Caco-2 (cell line): ENCODE data around the gene LRP4. TPM values are rescaled to one million over a fixed set of nuclear protein-coding genes. Genes with fewer than 3 reads are reported as not detected.

Experiments
- BruUV-seq: library from RNA; stranded (reverse); fragments of 400-500 nt; replicated peaks from 2 replicates; lab custom pipeline; 2021; lab: Mats Ljungman, UMichigan
- CTCF ChIA-PET: fragments of 300-600 bp; sonication (Branson Sonifier 250); formaldehyde crosslinking; loops from one replicate; lab custom pipeline; 2022; ENCODE audit warnings: antibody characterized with exemption; lab: Charles Lee
- POLR2A ChIA-PET: fragments of 300-600 bp; sonication (Branson Sonifier 250); formaldehyde crosslinking; loops from one replicate; lab custom pipeline; 2022; ENCODE audit warnings: antibody characterized with exemption; lab: Charles Lee
- DNase-seq, 2 experiments: peaks; one replicate each; pipeline versions ENCODE4 v3.0.0 to v3.0.0-alpha.2; 2020 to 2022
- H3K27me3 ChIP-seq: replicated peaks from 2 replicates; pipeline ENCODE4 v1.6.0; 2011; ENCODE audit warnings: low read length; ENCODE audit not compliant: control insufficient read depth, insufficient read depth
- H3K36me3 ChIP-seq: 2 replicates; pipeline ENCODE4 v1.5.1; 2011; ENCODE audit warnings: low read length; ENCODE audit not compliant: control insufficient read depth, insufficient read depth
- H3K4me1 ChIP-seq: fragments of 250-450 bp; sonication (Bioruptor Pico); 2 replicates; pipeline ENCODE4 v1.5.1; 2020; ENCODE audit warnings: mild to moderate bottlenecking
- H3K4me3 ChIP-seq: 2 replicates; pipeline ENCODE4 v1.5.1; 2011; ENCODE audit warnings: low read depth, mild to moderate bottlenecking, control low read depth, low read length
- H3K9me3 ChIP-seq: fragments of 250-450 bp; sonication (Bioruptor Pico); 2 replicates; pipeline ENCODE4 v1.5.1; 2020; ENCODE audit warnings: mild to moderate bottlenecking, moderate library complexity
- H3K27ac Mint-ChIP-seq: one replicate; pipeline ENCODE4 v1.8.0; 2022; ENCODE audit warnings: mixed read lengths; ENCODE audit not compliant: unreplicated experiment
- H3K27me3 Mint-ChIP-seq: one replicate; pipeline ENCODE4 v1.8.0; 2022; ENCODE audit warnings: mixed read lengths; ENCODE audit not compliant: insufficient read depth, unreplicated experiment
- H3K36me3 Mint-ChIP-seq: one replicate; pipeline ENCODE4 v1.8.0; 2022; ENCODE audit warnings: mild to moderate bottlenecking, mixed read lengths; ENCODE audit not compliant: insufficient read depth, unreplicated experiment
- H3K4me1 Mint-ChIP-seq: one replicate; pipeline ENCODE4 v1.8.0; 2022; ENCODE audit warnings: low read depth, mixed read lengths; ENCODE audit not compliant: unreplicated experiment
- H3K4me3 Mint-ChIP-seq: one replicate; pipeline ENCODE4 v1.8.0; 2022; ENCODE audit warnings: mild to moderate bottlenecking, moderate library complexity, mixed read lengths; ENCODE audit not compliant: unreplicated experiment
- H3K9me3 Mint-ChIP-seq: one replicate; pipeline ENCODE4 v1.8.0; 2022; ENCODE audit warnings: mixed read lengths; ENCODE audit not compliant: unreplicated experiment
- CTCF ChIP-seq, 2 experiments: fragments of 200-600 bp in 1 of 2; IDR thresholded peaks; 1 replicate in 1 of 2; 2 replicates in 1 of 2; pipeline versions ENCODE4 v1.5.1 to v1.8.0; 2011 to 2022; ENCODE audit warnings: antibody characterized with exemption in 1 of 2, control low read depth in 1 of 2, inconsistent platforms in 1 of 2, low read depth in 1 of 2, low read length in 1 of 2, mild to moderate bottlenecking in 1 of 2, moderate library complexity in 1 of 2; ENCODE audit not compliant: insufficient read depth in 1 of 2, severe bottlenecking in 1 of 2, unreplicated experiment in 1 of 2
- intact Hi-C: fragments of 100-400 bp; cut with micrococcal nuclease; formaldehyde crosslinking; loops from one replicate; pipeline ENCODE4 v1.10.0; 2022; ENCODE audit not compliant: unreplicated experiment
- total RNA-seq: library from RNA; stranded (reverse); gene quantifications from 2 replicates; pipeline ENCODE4 v1.2.3, GENCODE V29; 2022

Gene LRP4
- total RNA-seq, 1 experiment from 2014 or later, result 11.1 TPM

- BruUV-seq, result no TSS peak
- Histone ChIP-seq H3K9me3 (no peaks in the 10 kb centered on the region), H3K27me3 (no peaks in the 10 kb centered on the region), H3K4me3 (no peak overlapping the region), H3K36me3 (no peaks in the 10 kb centered on the region), H3K4me1 (peaks cover 11% of the 10 kb centered on the region; the same call in 1 of the 2 replicates)
- no peak for TF ChIP-seq CTCF (IDR thresholded peaks at IDR 0.05; ENCODE audit: insufficient read depth in 1 of 2, low read depth in 1 of 2, low read length in 1 of 2, severe bottlenecking in 1 of 2, unreplicated experiment in 1 of 2)
- no peak for DNase-seq
- peaks cover 15% of the 10 kb centered on the region for H3K36me3 Mint-ChIP-seq
- ChIA-PET CTCF (no interaction called here), POLR2A (no interaction called here)
- H3K27ac Mint-ChIP-seq, result no peak overlapping the region
- peaks cover 2% of the 10 kb centered on the region for H3K27me3 Mint-ChIP-seq
- intact Hi-C loops, result loop anchor here (1.0 kb wide), 2 partner anchors 16 to 233 kb away; partner anchors contain the start of gene CSTPP1
- H3K9me3 Mint-ChIP-seq, result no peaks in the 10 kb centered on the region
- H3K4me3 Mint-ChIP-seq, result no peak overlapping the region
- H3K4me1 Mint-ChIP-seq, result peaks cover 20% of the 10 kb centered on the region
Observed at GRCh38 chr11:46920755-46921154, 2.4 kb upstream of the LRP4 start.

GRCh38 chr11:46918788-46919513 is 601 bp upstream of the LRP4 start:
- H3K4me3 ChIP-seq, result peak overlapping the region; percentile 74
- intact Hi-C loops, result no loop called here
- no peaks in the 10 kb centered on the region for H3K36me3 ChIP-seq
- Mint-ChIP-seq H3K4me3 (peak overlapping the region; percentile 76), H3K36me3 (peaks cover 15% of the 10 kb centered on the region), H3K27me3 (no peaks in the 10 kb centered on the region), H3K4me1 (peaks cover 20% of the 10 kb centered on the region), H3K9me3 (no peaks in the 10 kb centered on the region), H3K27ac (peak overlapping the region; percentile 51)
- ChIA-PET POLR2A (no interaction called here), CTCF (interaction anchor here (1.5 kb wide), 1 partner anchor 234 kb away, joined by 16 read pairs; no protein-coding TSS in a partner anchor)
- DNase-seq, result no peak
- H3K27me3 ChIP-seq, result no peaks in the 10 kb centered on the region
- TF ChIP-seq CTCF (IDR thresholded peaks at IDR 0.05; ENCODE audit: insufficient read depth in 1 of 2, low read depth in 1 of 2, low read length in 1 of 2, severe bottlenecking in 1 of 2, unreplicated experiment in 1 of 2), result no peak
- no peaks in the 10 kb centered on the region for H3K9me3 ChIP-seq
- peaks cover 11% of the 10 kb centered on the region; the same call in 1 of the 2 replicates for H3K4me1 ChIP-seq
- BruUV-seq, result no TSS peak

- peak overlapping the region; percentile 88 for H3K4me3 Mint-ChIP-seq
- TF ChIP-seq CTCF (IDR thresholded peaks at IDR 0.05; ENCODE audit: insufficient read depth in 1 of 2, low read depth in 1 of 2, low read length in 1 of 2, severe bottlenecking in 1 of 2, unreplicated experiment in 1 of 2), result no peak
Observed at GRCh38 chr11:46917762-46918082, 628 bp downstream of the LRP4 start.

More at GRCh38 chr11:46917762-46918082, 628 bp downstream of the LRP4 start:
- intact Hi-C loops, result no loop called here
- Histone ChIP-seq H3K9me3 (no peaks in the 10 kb centered on the region), H3K4me1 (peaks cover 11% of the 10 kb centered on the region; the same call in 1 of the 2 replicates), H3K4me3 (peak overlapping the region; percentile 74), H3K36me3 (no peaks in the 10 kb centered on the region), H3K27me3 (no peaks in the 10 kb centered on the region)
- H3K4me1 Mint-ChIP-seq, result peaks cover 20% of the 10 kb centered on the region
- ChIA-PET CTCF (interaction anchor here (1.3 to 2.9 kb wide), 3 partner anchors 19 to 235 kb away, joined by 4 to 19 read pairs (median 11); partner anchors contain the start of gene CSTPP1), POLR2A (no interaction called here)
- no peak for DNase-seq
- peaks cover 15% of the 10 kb centered on the region for H3K36me3 Mint-ChIP-seq
- H3K27ac Mint-ChIP-seq, result no peak overlapping the region
- no peaks in the 10 kb centered on the region for H3K27me3 Mint-ChIP-seq
- BruUV-seq, result no TSS peak
- H3K9me3 Mint-ChIP-seq, result no peaks in the 10 kb centered on the region
